Esophagus mucosa (tissue), 1 donor: Measurements from ENCODE around the gene CRTAC1. TPM values are rescaled to one million over a fixed set of nuclear protein-coding genes. Genes with fewer than 3 reads are reported as not detected.

Experiments used
- ATAC-seq: fragments of 200-7000 bp; cut with Tn5 transposase; one replicate; pipeline ENCODE4 v1.9.1; 2020
- total RNA-seq: library from RNA; stranded (reverse); gene quantifications from one replicate; pipeline ENCODE4 v1.2.4, GENCODE V29; 2023
- donor health status: DM: yes; HTN: yes; CAD: no.

The CRTAC1 gene, protein sequence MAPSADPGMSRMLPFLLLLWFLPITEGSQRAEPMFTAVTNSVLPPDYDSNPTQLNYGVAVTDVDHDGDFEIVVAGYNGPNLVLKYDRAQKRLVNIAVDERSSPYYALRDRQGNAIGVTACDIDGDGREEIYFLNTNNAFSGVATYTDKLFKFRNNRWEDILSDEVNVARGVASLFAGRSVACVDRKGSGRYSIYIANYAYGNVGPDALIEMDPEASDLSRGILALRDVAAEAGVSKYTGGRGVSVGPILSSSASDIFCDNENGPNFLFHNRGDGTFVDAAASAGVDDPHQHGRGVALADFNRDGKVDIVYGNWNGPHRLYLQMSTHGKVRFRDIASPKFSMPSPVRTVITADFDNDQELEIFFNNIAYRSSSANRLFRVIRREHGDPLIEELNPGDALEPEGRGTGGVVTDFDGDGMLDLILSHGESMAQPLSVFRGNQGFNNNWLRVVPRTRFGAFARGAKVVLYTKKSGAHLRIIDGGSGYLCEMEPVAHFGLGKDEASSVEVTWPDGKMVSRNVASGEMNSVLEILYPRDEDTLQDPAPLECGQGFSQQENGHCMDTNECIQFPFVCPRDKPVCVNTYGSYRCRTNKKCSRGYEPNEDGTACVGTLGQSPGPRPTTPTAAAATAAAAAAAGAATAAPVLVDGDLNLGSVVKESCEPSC
- total RNA-seq: 1.5 TPM

GRCh38 chr10:98030093-98030821 lies at the start of gene CRTAC1:
TSS of gene CRTAC1 (minus strand) at chr10:98030621. CDS start at chr10:98030472, 149 bp downstream.
- peak; percentile 58 for ATAC-seq

GRCh38 chr10:98078774-98079173 lies 48.4 kb upstream of the CRTAC1 start:
- ATAC-seq: no peak

- ATAC-seq: peak; percentile 80
These were observed 46.8 kb upstream of the CRTAC1 start for GRCh38 chr10:98077223-98077622.

DNA sequence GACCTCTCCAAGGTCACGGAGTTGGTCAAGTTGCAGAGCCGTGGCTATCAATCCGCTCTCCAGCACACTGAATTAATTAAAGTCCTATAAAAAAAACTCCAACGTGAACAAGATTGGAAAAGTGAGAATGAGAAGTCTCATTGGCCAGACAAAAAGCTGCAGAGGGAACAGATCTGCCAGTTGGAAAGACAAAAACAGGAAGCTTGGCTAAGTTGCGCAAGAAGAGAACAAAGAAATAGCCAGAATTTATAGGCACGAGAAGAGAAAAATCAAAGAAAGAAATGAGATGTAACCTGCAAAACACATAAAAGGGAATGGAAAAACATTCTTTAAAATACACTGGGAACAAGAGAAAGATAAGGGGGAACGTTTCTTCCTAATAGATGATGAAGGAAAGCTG lies 45.7 kb upstream of the CRTAC1 start:
- ATAC-seq: no peak

GRCh38 chr10:98074315-98074911 lies 44.0 kb upstream of the CRTAC1 start:
- ATAC-seq: no peak

- no peak for ATAC-seq
These were observed 36.7 kb upstream of the CRTAC1 start for GRCh38 chr10:98067165-98067564.

GRCh38 chr10:98063740-98064027 lies 33.3 kb upstream of the CRTAC1 start:
- ATAC-seq: no peak

GRCh38 chr10:98062424-98062823 lies 32.0 kb upstream of the CRTAC1 start:
- ATAC-seq: no peak

GRCh38 chr10:98060079-98060478 lies 29.7 kb upstream of the CRTAC1 start:
- ATAC-seq: no peak

DNA sequence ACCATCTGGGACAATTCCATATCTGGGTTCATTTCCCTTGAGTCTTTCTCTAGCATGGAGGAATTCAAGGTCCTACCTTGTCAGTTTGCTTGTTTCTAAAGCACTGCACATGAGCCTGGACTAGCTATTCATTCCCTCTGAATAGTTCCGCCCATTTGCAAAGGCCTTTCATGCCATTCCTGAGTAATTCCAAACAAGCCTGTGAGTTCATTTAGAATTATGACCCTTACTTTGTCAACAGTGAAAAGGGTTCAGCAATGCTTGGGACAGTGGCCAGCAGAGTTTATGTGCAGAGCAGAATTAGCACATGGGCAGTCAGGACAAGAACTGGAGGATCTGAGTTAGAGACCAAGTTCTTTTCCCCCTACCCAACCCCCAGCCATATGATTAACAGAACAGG lies 27.9 kb upstream of the CRTAC1 start:
- no peak for ATAC-seq

- ATAC-seq: no peak
These were observed 25.6 kb upstream of the CRTAC1 start for GRCh38 chr10:98055841-98056516.

GRCh38 chr10:98047009-98047741 lies 16.8 kb upstream of the CRTAC1 start:
- no peak for ATAC-seq

- peak; percentile 76 for ATAC-seq
These were observed 15.5 kb upstream of the CRTAC1 start for GRCh38 chr10:98045785-98046389.

DNA sequence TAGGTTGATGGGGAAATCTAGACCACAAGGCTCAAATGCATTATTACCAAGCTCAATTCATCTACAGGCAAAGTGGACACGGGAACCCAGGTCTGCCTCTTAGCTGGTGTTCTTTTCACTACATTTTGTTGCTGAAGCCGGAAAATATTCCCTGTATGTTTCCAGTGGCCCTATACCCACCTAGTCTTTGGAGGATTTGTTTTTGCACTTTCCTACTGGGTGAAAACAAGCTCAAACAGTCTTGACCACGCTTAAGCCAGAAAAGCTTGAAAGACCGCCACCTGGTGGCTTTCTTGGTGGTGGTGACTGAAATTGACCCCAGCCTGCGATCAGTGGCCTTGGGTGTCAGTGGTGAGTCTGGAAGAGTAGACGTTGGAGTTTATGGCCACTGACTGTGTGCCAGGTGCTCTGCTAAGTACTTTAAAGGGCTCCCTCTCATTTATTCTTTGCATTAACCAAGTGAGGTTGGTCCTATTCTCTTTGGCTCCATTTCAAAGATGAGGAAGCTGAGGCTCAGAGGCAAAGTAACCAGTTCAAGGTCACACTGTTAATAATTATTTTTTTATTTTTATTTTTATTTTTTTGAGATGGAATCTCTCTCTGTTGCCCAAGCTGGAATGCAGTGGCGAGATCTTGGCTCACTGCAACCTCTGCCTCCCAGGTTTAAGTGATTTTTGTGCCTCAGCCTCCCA lies 11.1 kb upstream of the CRTAC1 start:
- ATAC-seq: peak; percentile 40

DNA sequence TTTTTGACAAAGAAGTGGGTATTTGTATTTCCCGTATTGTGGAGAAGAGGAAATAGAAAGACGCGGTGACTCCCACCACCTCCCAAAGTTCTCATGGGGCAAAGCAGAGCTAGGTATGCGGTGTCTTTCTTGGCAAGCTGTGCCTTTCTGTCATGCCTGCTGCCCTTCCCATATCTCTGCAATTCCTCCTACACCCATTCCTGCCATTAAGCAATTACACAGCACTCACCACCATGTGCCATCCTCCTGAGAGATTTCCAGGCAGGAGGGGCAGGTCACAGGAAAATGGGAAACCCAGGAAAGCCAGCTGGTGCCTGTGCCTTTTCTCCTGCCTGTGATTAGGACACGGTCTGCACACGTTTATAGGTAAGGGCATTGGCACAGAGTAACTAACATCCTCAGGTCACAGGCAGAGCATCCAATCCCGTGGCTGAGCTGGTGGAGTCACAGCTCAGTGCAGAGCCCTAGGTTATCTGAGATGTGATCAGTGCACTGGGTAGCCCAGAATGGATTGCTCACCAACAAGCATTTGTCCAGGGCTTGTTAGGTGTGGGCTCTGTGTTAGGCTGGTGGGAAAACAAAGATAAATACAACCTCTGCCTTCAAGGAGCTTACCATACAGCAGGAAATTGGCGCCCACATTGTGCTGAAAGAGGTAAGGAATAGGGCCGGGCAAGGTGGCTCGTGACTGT lies 9.4 kb upstream of the CRTAC1 start:
- ATAC-seq: no peak

GRCh38 chr10:98038288-98038687 lies 7.9 kb upstream of the CRTAC1 start:
- ATAC-seq: no peak

DNA sequence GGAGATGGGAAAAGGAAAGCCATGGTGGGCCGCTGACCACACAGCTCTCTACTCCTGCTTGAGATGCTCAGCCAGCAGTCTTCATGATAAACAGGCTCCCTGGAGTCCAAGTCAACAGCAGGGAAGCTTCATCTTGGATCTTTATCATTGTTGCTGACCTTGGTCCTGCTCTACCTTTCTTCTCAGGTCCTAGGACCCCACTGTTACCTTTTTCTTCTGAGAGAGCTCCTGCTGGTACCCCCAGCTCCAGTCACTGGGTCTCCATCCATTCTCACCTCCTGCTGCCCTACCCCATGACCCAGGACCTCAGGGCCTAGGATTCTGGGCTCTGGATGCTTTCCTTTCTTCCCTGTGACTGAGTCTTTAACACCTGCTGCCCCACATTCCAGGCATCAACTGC lies 5.2 kb upstream of the CRTAC1 start:
- no peak for ATAC-seq

- no peak for ATAC-seq
These were observed 3.1 kb upstream of the CRTAC1 start for GRCh38 chr10:98033515-98033914.

GRCh38 chr10:98031440-98031839 lies 1.0 kb upstream of the CRTAC1 start:
- ATAC-seq: no peak

DNA sequence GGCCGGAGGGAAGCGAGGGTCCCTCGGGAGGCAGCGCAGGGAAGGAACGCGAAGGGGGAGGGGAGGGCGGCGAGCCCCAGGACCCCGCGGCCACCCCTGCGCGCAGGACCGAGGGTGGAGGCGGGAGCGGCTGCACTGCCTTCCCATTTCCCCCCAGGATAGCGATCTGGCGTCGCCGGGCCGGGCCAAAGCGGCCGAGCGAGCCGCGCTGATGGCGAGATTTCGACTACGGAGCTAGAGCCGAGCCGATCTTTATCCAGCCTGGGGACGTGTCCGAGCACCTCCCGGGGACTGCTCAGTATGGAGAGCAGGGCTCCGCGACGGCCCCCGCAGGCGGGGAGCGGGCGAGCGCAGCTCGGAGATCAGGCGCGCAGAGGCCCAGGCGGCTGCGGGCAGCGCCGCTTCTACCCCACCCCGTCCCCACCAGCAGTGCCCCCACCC lies 590 bp upstream of the CRTAC1 start:
- ATAC-seq: no peak
